Stimulated activated CD8-positive, alpha-beta memory T cell treated with anti-CD3 and anti-CD28 coated beads, Interleukin-7, amount 100 ng/mL, for 4 hours (primary cell): Measurements from ENCODE around the gene APLN.

ENCODE experiments used
- DNase-seq, 2 donors: peaks; one replicate each; pipeline ENCODE4 v3.0.0-alpha.2; 2020; ENCODE audit warnings: low read depth in 2 of 2

Gene APLN

GRCh38 chrX:129596077-129596476 is 58.7 kb downstream of the APLN start:
- no peak for DNase-seq
